GM10266 (cell line): ENCODE measurements around the gene MOB3A.
"Not testable (repeated sequence)": the region's sequence is repeated elsewhere in the genome, so short reads cannot be mapped to it uniquely, and the experiment has no call there.

Experiments
- DNase-seq: peaks from one replicate; pipeline ENCODE4 v3.0.0; 2012; ENCODE audit errors: extremely low spot score
- CTCF ChIP-seq: IDR thresholded peaks from 2 replicates; pipeline ENCODE4 v1.5.1; 2012; ENCODE audit warnings: mild to moderate bottlenecking, low read depth; ENCODE audit not compliant: control insufficient read depth, insufficient read depth; ENCODE audit errors: missing control alignments

Gene MOB3A

GRCh38 chr19:2138061-2138728 is 42.1 kb upstream of the MOB3A start:
- no peak for DNase-seq

DNA sequence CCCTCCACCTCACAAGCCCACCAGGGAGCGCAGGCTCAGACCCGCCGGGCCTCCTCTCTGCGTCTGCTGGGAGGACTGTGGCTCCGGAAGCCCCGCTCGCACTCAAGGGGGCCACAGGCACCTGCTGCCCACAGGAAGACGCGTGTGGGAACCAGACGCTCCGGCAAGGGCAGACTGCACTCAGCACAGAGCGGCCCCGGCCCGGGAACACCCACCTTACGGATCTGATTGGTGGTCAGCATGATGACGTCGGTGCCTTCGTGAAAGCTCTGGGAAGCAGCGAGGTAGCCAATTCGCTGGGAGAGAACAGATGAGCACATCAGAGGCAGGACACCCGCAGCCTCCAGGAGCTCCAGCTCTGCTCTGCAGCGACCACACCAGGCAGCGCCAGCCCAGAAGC is 40.7 kb upstream of the MOB3A start:
- no peak for TF ChIP-seq CTCF
- DNase-seq: no peak

More at GRCh38 chr19:2138061-2138728, 42.1 kb upstream of the MOB3A start:
- no peak for TF ChIP-seq CTCF

GRCh38 chr19:2135474-2136402 is 39.6 kb upstream of the MOB3A start:
- no peak for DNase-seq
- no peak for TF ChIP-seq CTCF

DNA sequence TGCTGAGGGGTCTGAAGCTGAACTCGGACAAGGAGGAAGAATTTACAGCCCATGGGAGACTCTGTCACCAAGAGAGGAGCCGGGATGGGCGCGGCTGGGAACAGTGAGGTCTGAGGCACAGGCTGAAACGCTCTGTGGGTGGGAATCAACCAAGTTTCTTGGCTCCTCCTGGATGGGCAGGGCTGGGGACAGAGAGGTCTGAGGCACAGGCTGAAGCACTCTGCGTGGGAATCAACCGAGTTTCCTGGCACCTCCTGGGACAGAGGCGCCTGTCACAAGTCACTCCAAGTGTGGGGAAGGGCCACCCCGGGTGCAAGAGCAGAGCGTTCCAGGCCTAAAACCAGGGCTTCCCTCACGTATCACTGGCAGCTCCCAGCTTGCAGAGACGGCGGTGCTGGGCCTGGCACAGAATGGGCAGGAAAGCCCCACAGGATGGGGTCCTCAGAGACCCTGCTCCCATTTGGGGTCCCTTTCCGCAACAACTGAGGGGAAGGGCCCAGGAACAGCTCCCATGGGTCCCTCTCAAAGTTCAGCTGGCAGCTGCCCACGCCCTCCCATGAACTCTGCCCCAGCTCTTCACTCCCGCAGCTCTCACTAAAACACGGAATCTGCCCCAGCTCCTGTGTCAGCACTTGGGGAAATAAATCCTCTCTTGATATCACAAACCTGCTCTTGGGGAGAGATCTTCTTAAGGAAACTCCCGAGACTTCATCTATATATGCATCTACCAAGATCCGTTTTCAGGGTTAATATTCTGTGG is 36.8 kb upstream of the MOB3A start:
- TF ChIP-seq CTCF: no peak
- no peak for DNase-seq

DNA sequence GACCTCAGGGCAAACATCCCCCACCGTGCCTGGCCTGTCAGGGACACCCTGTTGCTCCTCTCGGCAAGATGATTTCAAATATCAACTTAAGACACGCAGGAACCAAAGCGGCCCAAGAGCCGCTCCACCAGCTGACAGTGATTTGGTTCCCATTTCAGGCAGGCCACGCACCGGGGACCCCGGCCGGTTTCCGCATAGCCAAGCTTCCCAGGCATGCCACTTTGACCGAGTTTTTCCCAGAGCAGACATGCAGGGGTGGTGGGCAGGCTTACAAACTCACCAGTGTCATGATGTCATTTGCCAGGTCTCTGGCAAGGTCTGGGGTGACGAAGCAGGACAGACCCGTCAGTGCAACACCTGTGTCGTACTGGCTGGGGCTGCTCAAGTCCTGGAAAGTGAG is 36.1 kb upstream of the MOB3A start:
- no peak for DNase-seq
- TF ChIP-seq CTCF: no peak

- DNase-seq: not testable (repeated sequence)
These were observed 35.2 kb upstream of the MOB3A start for GRCh38 chr19:2131012-2131975.
